H1 (cell line): ENCODE measurements around the gene TRIM68. TPM values are rescaled to one million over a fixed set of nuclear protein-coding genes. Genes with fewer than 3 reads are reported as not detected.
A peak's percentile ranks its signal among the peaks of the same experiment; 100 is the strongest.

Source experiments
- CTCF ChIA-PET: fragments of 300-600 bp; sonication (Branson Sonifier 250); formaldehyde crosslinking; loops from one replicate; lab custom pipeline; 2021; ENCODE audit not compliant: partially characterized antibody; lab: Charles Lee
- POLR2A ChIA-PET: fragments of 300-600 bp; sonication (Branson Sonifier 250); formaldehyde crosslinking; loops from one replicate; lab custom pipeline; 2021; ENCODE audit warnings: inconsistent platforms; ENCODE audit not compliant: partially characterized antibody; lab: Charles Lee
- DNase-seq, 2 experiments: peaks; one replicate each; pipeline versions ENCODE4 v3.0.0 to v3.0.0-alpha.2; 2010 to 2022; ENCODE audit warnings: low spot score in 2 of 2, low read depth in 1 of 2, mixed read lengths in 1 of 2
- FAIRE-seq: peaks from 2 replicates; lab custom pipeline; 2011; peaks lifted over from hg19 to GRCh38; lab: Jason Lieb, UNC
- H2AFZ ChIP-seq: 2 replicates; pipeline ENCODE4 v1.8.1; 2012; ENCODE audit warnings: low read length, inconsistent platforms
- H2AK5ac ChIP-seq: 2 replicates; pipeline ENCODE4 v1.6.1; 2013; ENCODE audit warnings: low read depth, low read length
- H2BK120ac ChIP-seq: replicated peaks from 2 replicates; pipeline ENCODE3; 2013; ENCODE audit warnings: low read depth, low read length, inconsistent platforms
- H2BK12ac ChIP-seq: 2 replicates; pipeline ENCODE4 v1.6.1; 2013; ENCODE audit warnings: low read depth, low read length
- H2BK15ac ChIP-seq: 2 replicates; pipeline ENCODE4 v1.6.1; 2013; ENCODE audit warnings: low read length
- H2BK20ac ChIP-seq: 2 replicates; pipeline ENCODE4 v1.6.1; 2013; ENCODE audit warnings: low read length
- H2BK5ac ChIP-seq: 2 replicates; pipeline ENCODE4 v1.6.1; 2013; ENCODE audit warnings: low read depth, low read length
- H3K14ac ChIP-seq: 2 replicates; pipeline ENCODE4 v1.6.1; 2013; ENCODE audit warnings: inconsistent platforms; ENCODE audit not compliant: insufficient read length
- H3K18ac ChIP-seq: 2 replicates; pipeline ENCODE4 v1.6.1; 2013; ENCODE audit warnings: low read length; ENCODE audit errors: extremely low read depth
- H3K23ac ChIP-seq: 2 replicates; pipeline ENCODE4 v1.6.1; 2013; ENCODE audit warnings: inconsistent platforms; ENCODE audit not compliant: insufficient read length
- H3K23me2 ChIP-seq: 2 replicates; pipeline ENCODE4 v1.6.1; 2013; ENCODE audit warnings: low read depth, low read length
- H3K27ac ChIP-seq: 2 replicates; pipeline ENCODE4 v1.6.1; 2011; ENCODE audit warnings: low read depth, low read length, inconsistent platforms
- H3K27me3 ChIP-seq, 4 experiments: replicated peaks in 1 of 4; 1 replicate in 1 of 4; 2 replicates in 3 of 4; pipeline versions ENCODE4 v1.6.1 to v1.8.1; 2011 to 2013; ENCODE audit warnings: low read length in 3 of 4, mild to moderate bottlenecking in 3 of 4, inconsistent platforms in 2 of 4, mixed read lengths in 2 of 4, moderate library complexity in 1 of 4; ENCODE audit not compliant: control insufficient read depth in 3 of 4, insufficient read depth in 3 of 4; ENCODE audit errors: extremely low read depth in 1 of 4
- H3K36me3 ChIP-seq, 4 experiments: 2 replicates each; pipeline versions ENCODE4 v1.6.1 to v1.8.1; 2011 to 2013; ENCODE audit warnings: mild to moderate bottlenecking in 4 of 4, low read length in 3 of 4, moderate library complexity in 2 of 4, control low read depth in 1 of 4, inconsistent platforms in 1 of 4; ENCODE audit not compliant: insufficient read depth in 4 of 4, control insufficient read depth in 2 of 4
- H3K4ac ChIP-seq: replicated peaks from 2 replicates; pipeline ENCODE3; 2013; ENCODE audit warnings: low read length, low read depth, mixed read lengths, inconsistent platforms; ENCODE audit not compliant: insufficient read length
- H3K4me1 ChIP-seq, 4 experiments: replicated peaks in 1 of 4; 1 replicate in 1 of 4; 2 replicates in 3 of 4; pipeline versions ENCODE4 v1.6.1 to v1.8.1; 2011 to 2013; ENCODE audit warnings: low read length in 3 of 4, inconsistent platforms in 2 of 4, mixed read lengths in 1 of 4; ENCODE audit not compliant: insufficient read depth in 4 of 4, control insufficient read depth in 3 of 4
- H3K4me2 ChIP-seq, 2 experiments: 2 replicates each; pipeline versions ENCODE4 v1.6.1 to v1.8.1; 2011 to 2013; ENCODE audit warnings: low read depth in 2 of 2, low read length in 2 of 2, control low read depth in 1 of 2, inconsistent platforms in 1 of 2, mild to moderate bottlenecking in 1 of 2; ENCODE audit not compliant: insufficient read depth in 1 of 2
- H3K4me3 ChIP-seq, 4 experiments: fragments of 200-600, 300-600 bp in 1 of 4; sonication (generic), shearing (Covaris generic), sonication (Bioruptor Twin) in 1 of 4; 2 replicates each; pipeline versions ENCODE4 v1.5.1 to v1.8.1; 2011 to 2016; ENCODE audit warnings: low read length in 4 of 4, low read depth in 3 of 4, control low read depth in 2 of 4, inconsistent platforms in 2 of 4, mild to moderate bottlenecking in 2 of 4, mixed read lengths in 1 of 4, moderate library complexity in 1 of 4; ENCODE audit not compliant: insufficient read depth in 2 of 4; ENCODE audit errors: extremely low read depth in 1 of 4
- H3K56ac ChIP-seq: replicated peaks from 2 replicates; pipeline ENCODE3; 2013; ENCODE audit warnings: low read depth, mild to moderate bottlenecking, mixed read lengths, low read length, inconsistent platforms; ENCODE audit not compliant: insufficient read length
- H3K79me1 ChIP-seq: 2 replicates; pipeline ENCODE4 v1.6.1; 2013; ENCODE audit warnings: low read depth, low read length, control low read depth
- H3K79me2 ChIP-seq, 2 experiments: 2 replicates each; pipeline versions ENCODE4 v1.6.1 to v1.8.1; 2012 to 2013; ENCODE audit warnings: low read length in 2 of 2, mild to moderate bottlenecking in 2 of 2, inconsistent platforms in 1 of 2; ENCODE audit not compliant: insufficient read depth in 2 of 2, control insufficient read depth in 1 of 2
- H3K9ac ChIP-seq, 4 experiments: replicated peaks in 1 of 4; 1 replicate in 1 of 4; 2 replicates in 3 of 4; pipeline versions ENCODE4 v1.6.1 to v1.8.1; 2011 to 2013; ENCODE audit warnings: low read depth in 3 of 4, low read length in 3 of 4, control low read depth in 2 of 4, mild to moderate bottlenecking in 2 of 4, moderate library complexity in 2 of 4, inconsistent platforms in 1 of 4; ENCODE audit errors: extremely low read depth in 1 of 4
- H3K9me3 ChIP-seq, 2 experiments: 2 replicates each; pipeline versions ENCODE4 v1.6.1 to v1.8.1; 2012 to 2013; ENCODE audit warnings: mild to moderate bottlenecking in 2 of 2, moderate library complexity in 2 of 2, control low read depth in 1 of 2, inconsistent platforms in 1 of 2, low read depth in 1 of 2, low read length in 1 of 2, mixed read lengths in 1 of 2; ENCODE audit not compliant: insufficient read depth in 2 of 2
- H4K20me1 ChIP-seq, 2 experiments: replicated peaks in 1 of 2; 2 replicates each; pipeline versions ENCODE3 to v1.8.1; 2011 to 2013; ENCODE audit warnings: inconsistent platforms in 2 of 2, low read length in 2 of 2, mild to moderate bottlenecking in 1 of 2; ENCODE audit not compliant: insufficient read depth in 2 of 2, control insufficient read depth in 1 of 2
- H4K5ac ChIP-seq: 2 replicates; pipeline ENCODE4 v1.6.1; 2013; ENCODE audit warnings: low read length, low read depth, mixed read lengths, inconsistent platforms; ENCODE audit not compliant: insufficient read length
- H4K8ac ChIP-seq: 2 replicates; pipeline ENCODE4 v1.8.0; 2013; ENCODE audit warnings: mild to moderate bottlenecking, moderate library complexity, low read length, inconsistent platforms; ENCODE audit not compliant: insufficient read depth; ENCODE audit errors: extremely low read depth
- H4K91ac ChIP-seq: replicated peaks from 2 replicates; pipeline ENCODE3; 2013; ENCODE audit warnings: low read length, mixed read lengths, inconsistent platforms; ENCODE audit not compliant: insufficient read length
- BACH1 ChIP-seq: IDR thresholded peaks from 2 replicates; pipeline ENCODE4 v1.6.1; 2012; ENCODE audit warnings: low read length, improper control_type of control experiment
- EP300 ChIP-seq, 2 experiments: IDR thresholded peaks; 1 replicate in 1 of 2; 2 replicates in 1 of 2; pipeline ENCODE4 v1.6.1; 2011 to 2012; ENCODE audit warnings: low read depth in 2 of 2, low read length in 2 of 2, mild to moderate bottlenecking in 2 of 2, borderline replicate concordance in 1 of 2, inconsistent platforms in 1 of 2, moderate library complexity in 1 of 2
- RNF2 ChIP-seq: fragments of 200-900, 300-1000 bp; sonication (generic); IDR thresholded peaks from 2 replicates; pipeline ENCODE4 v1.7.1; 2016; ENCODE audit warnings: borderline replicate concordance, low read depth, mild to moderate bottlenecking, antibody characterized with exemption, low read length; ENCODE audit not compliant: poor library complexity, severe bottlenecking; ENCODE audit errors: missing control alignments
- TAF7 ChIP-seq: optimal IDR thresholded peaks from 2 replicates; pipeline ENCODE3; 2011; ENCODE audit warnings: low read depth, mild to moderate bottlenecking, inconsistent platforms, low read length, moderate library complexity, borderline replicate concordance
- WGBS, 2 experiments: shearing (Covaris generic) in 1 of 2; methylation state at CpG; one replicate each; pipeline versions ENCODE4 v1.1.6 to v1.1.7; 2013 to 2015; ENCODE audit warnings: low lambda C conversion rate in 2 of 2, mixed read lengths in 2 of 2, inconsistent platforms in 1 of 2, low coverage in 1 of 2, missing lambda C conversion rate in 1 of 2; ENCODE audit not compliant: insufficient replicate concordance in 2 of 2, insufficient coverage in 1 of 2, insufficient read length in 1 of 2; ENCODE audit errors: extremely low coverage in 1 of 2, missing lambda C conversion rate in 1 of 2; 5-methylcytosine and 5-hydroxymethylcytosine counted together
- polyA plus RNA-seq, 7 experiments: library from polyadenylated mRNA; depleted of rRNA in 3 of 7; stranded (reverse) in 5 of 7; unstranded in 2 of 7; fragments of >200 nt in 5 of 7; fragments of 200-250 nt in 2 of 7; gene quantifications; 1 replicate in 5 of 7; 2 replicates in 1 of 7; 4 replicates in 1 of 7; pipeline versions ENCODE4 v1.2.1 to v1.2.3, GENCODE V29; 2011 to 2013; ENCODE audit warnings: missing spikeins in 2 of 7, mixed read lengths in 2 of 7
- total RNA-seq: library from RNA; stranded (reverse); fragmentation: NEBNext Ultra II Directional; extraction: Animal tissue kit (Norgen Biotek cat#: 25700); gene quantifications from 2 replicates; pipeline ENCODE4 v1.2.1, GENCODE V29; 2021

The TRIM68 gene
- total and polyA plus RNA-seq, 2 of the 8 experiments (the other 6 are each of a cell fraction or from before 2014, with no cell fraction given), result 3.4 to 5.7 TPM

DNA sequence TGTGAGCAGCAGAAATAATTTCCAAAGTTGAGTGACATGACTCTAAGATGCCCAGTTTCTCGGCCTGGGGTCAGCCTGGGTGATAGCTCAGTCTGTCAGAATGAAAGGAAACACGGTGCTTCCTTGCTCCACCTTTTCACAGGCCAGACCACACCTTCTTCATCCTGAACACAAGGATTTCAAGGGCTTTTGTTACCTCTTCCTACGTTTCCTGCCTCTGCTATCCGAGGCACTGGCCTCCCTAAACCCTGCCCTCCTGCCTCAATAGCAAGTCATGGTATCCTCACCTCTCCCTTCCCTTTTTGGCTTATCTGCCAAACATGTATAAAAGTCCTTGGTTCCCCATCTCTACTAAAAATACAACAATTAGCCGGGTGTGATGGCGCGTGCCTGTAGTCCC lies 34.0 kb upstream of the TRIM68 start:
- no peaks in the 10 kb centered on the region for H3K4me1 ChIP-seq
- H3K56ac ChIP-seq, result no peak overlapping the region
- H3K14ac ChIP-seq, result no peak overlapping the region
- H3K4me2 ChIP-seq, result no peak overlapping the region
- no peak overlapping the region for H3K27ac ChIP-seq
- H3K23ac ChIP-seq, result no peak overlapping the region
- H2AFZ ChIP-seq, result no peak overlapping the region
- H3K27me3 ChIP-seq, result peaks cover 0 to 7% (median 4%) of the 10 kb centered on the region in 4 experiments; a peak in 5 of 7 replicates
- DNase-seq (no peak), FAIRE-seq (no peak)
- H4K8ac ChIP-seq, result no peak overlapping the region
- H2BK20ac ChIP-seq, result no peak overlapping the region
- H2BK120ac ChIP-seq, result no peak overlapping the region
- no peaks in the 10 kb centered on the region for H3K79me2 ChIP-seq
- no peak overlapping the region for H3K4me3 ChIP-seq
- H3K36me3 ChIP-seq, result no peaks in the 10 kb centered on the region
- H2BK15ac ChIP-seq, result no peak overlapping the region
- H3K18ac ChIP-seq, result no peak overlapping the region
- no peaks in the 10 kb centered on the region for H3K23me2 ChIP-seq
- WGBS, 2 experiments, result 83% methylated on average over 7 of the region's 7 CpGs; no CpG with 5 or more reads in 1 of the 2 experiments
- H3K79me1 ChIP-seq, result no peaks in the 10 kb centered on the region
- no peaks in the 10 kb centered on the region for H4K20me1 ChIP-seq
- H4K5ac ChIP-seq, result no peak overlapping the region
- no peak overlapping the region for H2BK5ac ChIP-seq
- H3K9ac ChIP-seq, result no peak overlapping the region
- ChIA-PET CTCF (interaction anchor here (0.6 kb wide), 1 partner anchor 64 kb away, joined by 3 read pairs; no protein-coding TSS in a partner anchor), POLR2A (no interaction called here)
- no peak overlapping the region for H3K4ac ChIP-seq
- H3K9me3 ChIP-seq, result no peaks in the 10 kb centered on the region; a peak in 1 of 4 replicates
- TF ChIP-seq BACH1, result no peak
- TF ChIP-seq EP300 (IDR thresholded peaks at IDR 0.05; ENCODE audit: borderline replicate concordance in 1 of 2, low read depth in 2 of 2, low read length in 2 of 2), result no peak
- no peak for TF ChIP-seq RNF2
- TF ChIP-seq TAF7, result no peak
- H4K91ac ChIP-seq, result no peak overlapping the region
- 0 out of 2 replicates have a peak overlapping the region, but pooled peaks have one; percentile 30 for H2BK12ac ChIP-seq
- no peak overlapping the region for H2AK5ac ChIP-seq
